Mesenteric fat pad (tissue), 1 donor: Measurements from ENCODE around the gene CD47. TPM values are rescaled to one million over a fixed set of nuclear protein-coding genes. Genes with fewer than 3 reads are reported as not detected.

Experiments used
- DNase-seq: peaks from one replicate; pipeline ENCODE4 v3.0.0-alpha.2; 2020; ENCODE audit warnings: low spot score
- total RNA-seq: library from RNA; stranded (reverse); fragmentation: NEBNext Ultra II Directional; extraction: Animal tissue kit (Norgen Biotek cat#: 25700); gene quantifications from one replicate; pipeline ENCODE4 v1.2.1, GENCODE V29; 2021
- donor health status: DM: yes; HTN: yes; CAD: no.

CD47 gene
- total RNA-seq, 1 donor from 2014 or later: 59.3 TPM

GRCh38 chr3:108117241-108117775, 26.5 kb upstream of the CD47 start:
- DNase-seq: no peak

- no peak for DNase-seq
Measured at GRCh38 chr3:108114423-108115065, 23.7 kb upstream of the CD47 start.

- no peak for DNase-seq
Measured at GRCh38 chr3:108113975-108114374, 23.1 kb upstream of the CD47 start.

GRCh38 chr3:108110934-108111333, 20.1 kb upstream of the CD47 start:
- DNase-seq: no peak

- no peak for DNase-seq
Measured at GRCh38 chr3:108108416-108108815, 17.6 kb upstream of the CD47 start.

GRCh38 chr3:108106449-108106848, 15.6 kb upstream of the CD47 start:
- DNase-seq: no peak

- no peak for DNase-seq
Measured at GRCh38 chr3:108106031-108106430, 15.2 kb upstream of the CD47 start.

- no peak for DNase-seq
Measured at GRCh38 chr3:108103886-108104797, 13.3 kb upstream of the CD47 start.

- no peak for DNase-seq
Measured at GRCh38 chr3:108103040-108103751, 12.4 kb upstream of the CD47 start.

- DNase-seq: no peak
Measured at GRCh38 chr3:108102420-108103039, 11.7 kb upstream of the CD47 start.

GRCh38 chr3:108100906-108101660, 10.3 kb upstream of the CD47 start:
- no peak for DNase-seq

- no peak for DNase-seq
Measured at GRCh38 chr3:108099679-108100428, 9.0 kb upstream of the CD47 start.

- no peak for DNase-seq
Measured at GRCh38 chr3:108099244-108099643, 8.4 kb upstream of the CD47 start.

GRCh38 chr3:108098003-108098370, 7.2 kb upstream of the CD47 start:
- no peak for DNase-seq

GRCh38 chr3:108097322-108098002, 6.6 kb upstream of the CD47 start:
- DNase-seq: no peak

GRCh38 chr3:108096532-108097321, 5.9 kb upstream of the CD47 start:
- DNase-seq: no peak

GRCh38 chr3:108093616-108094015, 2.8 kb upstream of the CD47 start:
- no peak for DNase-seq

- no peak for DNase-seq
Measured at GRCh38 chr3:108093021-108093420, 2.2 kb upstream of the CD47 start.
